ENCODE data around the gene ELP1.

- TF ChIP-seq, protein P1, sequence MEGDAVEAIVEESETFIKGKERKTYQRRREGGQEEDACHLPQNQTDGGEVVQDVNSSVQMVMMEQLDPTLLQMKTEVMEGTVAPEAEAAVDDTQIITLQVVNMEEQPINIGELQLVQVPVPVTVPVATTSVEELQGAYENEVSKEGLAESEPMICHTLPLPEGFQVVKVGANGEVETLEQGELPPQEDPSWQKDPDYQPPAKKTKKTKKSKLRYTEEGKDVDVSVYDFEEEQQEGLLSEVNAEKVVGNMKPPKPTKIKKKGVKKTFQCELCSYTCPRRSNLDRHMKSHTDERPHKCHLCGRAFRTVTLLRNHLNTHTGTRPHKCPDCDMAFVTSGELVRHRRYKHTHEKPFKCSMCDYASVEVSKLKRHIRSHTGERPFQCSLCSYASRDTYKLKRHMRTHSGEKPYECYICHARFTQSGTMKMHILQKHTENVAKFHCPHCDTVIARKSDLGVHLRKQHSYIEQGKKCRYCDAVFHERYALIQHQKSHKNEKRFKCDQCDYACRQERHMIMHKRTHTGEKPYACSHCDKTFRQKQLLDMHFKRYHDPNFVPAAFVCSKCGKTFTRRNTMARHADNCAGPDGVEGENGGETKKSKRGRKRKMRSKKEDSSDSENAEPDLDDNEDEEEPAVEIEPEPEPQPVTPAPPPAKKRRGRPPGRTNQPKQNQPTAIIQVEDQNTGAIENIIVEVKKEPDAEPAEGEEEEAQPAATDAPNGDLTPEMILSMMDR (IDR thresholded peaks at IDR 0.05) = no peak
- no peak for TF ChIP-seq POLR2A (IDR thresholded peaks at IDR 0.05)
Observed at GRCh38 chr9:108950168-108950567, 16.2 kb upstream of the ELP1 start.
